Dedifferentiated amniotic fluid mesenchymal stem cell (primary cell): Measurements from ENCODE around the gene DNAJC8.

Experiments used
- DNase-seq: peaks from one replicate; pipeline ENCODE4 v3.0.0-alpha.2; 2016; ENCODE audit errors: extremely low spot score

DNAJC8 gene

DNA sequence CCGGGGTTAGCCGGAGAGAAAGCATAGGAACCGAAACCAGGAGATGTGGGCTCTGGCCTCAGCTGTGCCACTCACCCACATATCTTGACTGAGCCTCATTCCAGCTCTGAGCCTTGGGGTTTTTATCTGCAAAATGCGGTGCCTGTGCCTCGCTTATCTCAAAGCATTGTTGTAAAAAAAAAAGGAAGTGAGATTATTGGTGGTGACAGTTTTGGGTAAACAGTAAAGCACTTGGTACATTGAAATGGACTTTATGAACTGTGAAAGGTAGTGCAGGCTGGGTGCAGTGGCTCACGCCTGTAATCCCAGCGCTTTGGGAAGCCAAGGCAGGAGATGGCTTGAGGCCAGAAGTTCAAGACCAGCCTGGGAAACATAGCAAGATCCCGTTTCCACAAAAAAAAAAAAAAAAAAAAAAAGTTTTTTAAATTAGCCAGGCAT, 60.1 kb downstream of the DNAJC8 start:
- no peak for DNase-seq

DNA sequence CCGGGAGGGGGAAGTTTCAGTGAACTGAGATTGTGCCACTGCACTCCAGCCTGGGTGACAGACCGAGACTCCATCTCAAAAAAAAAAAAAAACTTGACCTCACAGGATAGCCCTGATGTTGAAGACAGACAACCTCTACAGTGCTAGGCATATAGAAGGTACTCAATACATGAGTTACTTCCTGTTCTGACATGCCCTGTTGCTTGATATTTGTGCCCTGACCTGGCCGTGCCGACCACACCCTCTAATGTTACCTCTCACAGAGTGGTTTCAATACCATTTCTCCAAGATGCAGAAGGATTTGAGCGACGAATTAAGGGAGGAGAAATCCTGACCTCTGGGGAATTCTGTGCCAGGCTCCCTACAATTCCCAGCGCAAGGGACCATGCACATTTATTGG, 61.6 kb downstream of the DNAJC8 start:
- no peak for DNase-seq

DNA sequence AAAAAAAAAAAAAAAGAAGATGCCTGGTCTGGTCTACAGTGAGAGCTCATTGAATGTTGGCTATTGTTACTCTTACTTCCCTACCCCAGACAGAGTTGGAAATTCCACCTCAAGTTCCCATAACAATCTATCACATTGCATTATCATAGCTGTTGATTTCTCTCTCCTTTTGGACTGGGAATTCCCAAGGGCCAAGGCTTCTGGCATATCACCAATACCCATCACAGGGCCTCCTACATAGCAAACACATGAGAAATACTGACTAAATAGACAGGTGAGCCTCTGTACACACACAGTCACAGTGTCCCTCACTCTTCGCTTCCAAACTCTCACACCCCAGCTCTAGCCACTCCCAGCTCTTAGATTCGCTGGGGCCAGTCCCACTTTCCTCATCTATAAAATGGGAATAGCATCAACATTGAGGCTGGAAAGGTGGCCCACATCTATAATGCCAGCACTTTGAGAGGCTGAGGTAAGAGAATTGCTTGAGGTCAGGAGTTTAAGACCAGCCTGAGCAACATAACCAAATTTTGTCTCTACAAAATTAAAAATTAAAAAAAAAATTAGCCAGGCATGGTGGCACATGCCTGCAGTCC, 62.7 kb downstream of the DNAJC8 start:
- DNase-seq = no peak

DNA sequence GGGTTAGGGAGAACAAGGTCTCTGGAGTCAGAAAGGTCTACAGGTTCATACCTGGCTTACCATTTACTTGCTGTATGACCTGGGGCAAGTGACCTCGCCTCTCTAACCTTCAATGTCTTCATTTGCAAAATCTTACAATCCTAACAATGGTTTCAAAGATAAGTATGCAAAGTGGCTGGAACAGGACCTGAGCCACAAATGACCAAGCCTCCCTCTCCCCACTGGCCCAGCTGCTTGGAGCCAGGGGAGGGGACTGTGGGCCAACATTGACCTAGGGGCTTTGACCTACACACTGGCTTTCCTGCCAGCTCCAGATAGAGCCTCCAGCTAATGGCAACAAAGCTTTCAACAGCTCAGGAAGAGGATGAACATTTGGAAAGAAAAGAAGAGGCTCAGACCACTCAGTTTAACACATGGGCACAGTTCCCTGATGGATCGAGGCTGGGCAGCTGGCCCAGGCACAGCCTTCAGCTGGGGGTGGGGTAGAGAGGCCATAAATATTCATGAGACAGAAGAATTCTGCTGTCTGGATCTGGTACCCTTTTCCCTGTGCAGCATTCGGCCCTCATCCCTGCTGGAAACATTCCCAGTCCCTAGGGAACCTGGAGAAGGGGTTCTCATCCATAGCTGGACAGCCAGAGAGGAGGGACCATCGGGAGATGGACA, 69.2 kb downstream of the DNAJC8 start:
- DNase-seq = no peak

DNA sequence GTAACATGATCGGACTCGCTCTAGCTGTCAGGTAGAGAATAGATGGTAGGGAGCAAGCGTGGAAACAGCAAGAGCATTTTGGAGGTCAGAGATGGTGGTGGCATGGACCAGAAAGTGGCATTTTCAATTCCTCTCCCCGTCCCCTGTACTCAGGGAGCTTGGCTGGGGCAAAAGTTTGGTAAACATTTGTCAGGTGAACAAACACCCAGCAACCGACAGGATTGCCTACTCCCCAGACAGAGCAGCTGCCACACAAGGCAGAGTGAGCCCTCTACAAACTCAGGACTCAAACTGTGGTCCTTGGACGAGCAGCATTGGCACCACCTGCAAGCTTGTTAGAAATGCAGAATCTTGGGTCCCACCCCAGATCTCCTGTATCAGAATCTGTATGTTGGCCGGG, 70.7 kb downstream of the DNAJC8 start:
- DNase-seq = no peak

DNA sequence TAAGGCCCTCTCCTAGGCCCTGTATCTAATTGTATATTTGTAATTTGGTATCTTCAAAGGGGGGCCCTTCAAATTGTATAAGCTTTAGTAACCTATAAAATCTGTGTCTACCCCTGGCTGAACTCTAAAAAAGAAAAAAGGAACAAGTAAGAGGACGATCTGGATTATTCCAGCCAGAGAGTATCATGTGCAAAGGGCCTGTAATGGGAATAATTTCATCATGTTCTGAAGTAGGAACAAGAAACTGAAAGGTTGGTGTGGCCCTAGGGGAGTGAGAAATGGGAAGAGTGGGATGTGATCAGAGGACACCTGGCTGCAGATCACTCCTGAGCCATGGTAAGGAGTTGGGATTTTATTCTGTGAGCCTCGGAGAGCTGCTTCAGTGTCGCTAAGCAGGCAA, 71.1 kb downstream of the DNAJC8 start:
- no peak for DNase-seq

DNA sequence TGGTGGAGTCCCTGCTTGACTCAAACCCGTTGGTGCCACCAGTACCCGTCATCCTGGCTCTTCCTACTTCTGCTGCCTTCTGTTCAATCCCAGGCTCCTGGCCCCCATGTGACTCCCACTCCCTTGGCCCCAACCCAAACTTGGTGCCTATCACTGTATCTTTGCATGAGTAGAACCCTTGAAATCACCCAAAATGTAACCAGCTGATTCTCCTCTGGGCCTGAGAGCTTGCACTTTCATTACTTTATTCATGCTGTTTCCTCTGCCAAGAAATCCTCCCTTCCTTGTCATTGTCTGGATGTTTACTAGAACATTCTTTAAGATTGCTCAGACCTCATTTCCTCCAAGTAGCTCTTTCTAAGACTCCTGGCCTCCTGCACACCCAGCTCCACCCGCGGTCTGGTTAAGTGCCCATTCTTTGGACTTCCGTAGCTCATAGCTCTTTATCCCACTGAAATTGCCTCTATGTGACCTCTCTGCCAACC, 72.0 kb downstream of the DNAJC8 start:
- peak; percentile 65 for DNase-seq

DNA sequence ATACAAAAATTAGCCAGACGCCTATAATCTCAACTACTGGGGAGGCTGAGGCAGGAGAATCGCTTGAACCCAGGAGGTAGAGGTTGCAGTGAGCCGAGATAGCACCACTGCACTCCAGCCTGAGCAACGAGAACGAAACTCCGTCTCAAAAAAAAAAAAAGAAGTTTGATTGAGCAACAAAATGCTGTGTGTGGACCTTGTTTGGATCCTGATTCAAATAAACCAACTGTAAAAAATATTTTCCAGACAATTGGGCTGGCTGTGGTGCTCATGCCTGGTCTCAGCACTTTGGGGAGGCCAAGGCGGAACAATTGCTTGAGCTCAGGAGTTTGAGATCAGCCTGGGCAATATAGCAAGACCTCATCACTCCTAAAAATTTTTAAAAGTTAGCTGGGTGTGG, 73.1 kb downstream of the DNAJC8 start:
- DNase-seq = no peak

DNA sequence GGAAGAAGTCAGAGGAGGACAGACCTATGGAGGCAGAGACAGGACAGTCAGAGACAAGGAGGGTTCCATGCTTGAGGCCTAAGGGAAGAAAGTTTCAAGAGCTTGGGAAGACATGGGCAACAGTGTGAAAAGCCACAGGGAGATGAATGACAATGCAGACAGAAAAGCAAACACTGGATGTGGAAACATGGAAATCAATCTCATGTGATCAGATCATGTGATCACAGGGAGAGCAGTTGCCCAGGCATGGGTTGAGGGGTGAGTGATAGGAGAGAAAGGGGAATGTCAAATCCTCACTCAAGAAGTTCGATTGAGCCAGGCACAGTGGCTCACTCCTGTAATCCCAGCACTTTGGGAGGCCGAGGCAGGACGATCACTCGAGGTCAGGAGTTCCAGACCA, 73.6 kb downstream of the DNAJC8 start:
- no peak for DNase-seq

DNA sequence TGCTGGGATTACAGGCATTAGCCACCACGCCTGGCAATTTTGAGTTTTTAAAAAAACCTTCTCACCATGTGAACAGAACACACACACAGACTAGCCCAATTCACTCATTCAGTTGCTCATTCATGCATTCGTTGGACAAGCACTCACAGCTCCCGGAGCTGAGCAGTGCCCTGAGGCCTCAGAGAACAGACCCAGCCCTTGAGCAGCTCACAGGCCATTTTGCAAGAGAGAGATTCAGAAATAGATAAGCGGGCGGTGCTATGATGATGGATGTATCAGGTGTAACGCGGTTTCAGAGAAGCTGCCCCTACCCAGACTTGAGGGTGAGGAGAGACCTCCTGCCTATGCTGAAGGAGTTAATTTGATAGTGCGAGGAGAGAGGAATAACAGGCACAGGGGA, 74.9 kb downstream of the DNAJC8 start:
- no peak for DNase-seq

DNA sequence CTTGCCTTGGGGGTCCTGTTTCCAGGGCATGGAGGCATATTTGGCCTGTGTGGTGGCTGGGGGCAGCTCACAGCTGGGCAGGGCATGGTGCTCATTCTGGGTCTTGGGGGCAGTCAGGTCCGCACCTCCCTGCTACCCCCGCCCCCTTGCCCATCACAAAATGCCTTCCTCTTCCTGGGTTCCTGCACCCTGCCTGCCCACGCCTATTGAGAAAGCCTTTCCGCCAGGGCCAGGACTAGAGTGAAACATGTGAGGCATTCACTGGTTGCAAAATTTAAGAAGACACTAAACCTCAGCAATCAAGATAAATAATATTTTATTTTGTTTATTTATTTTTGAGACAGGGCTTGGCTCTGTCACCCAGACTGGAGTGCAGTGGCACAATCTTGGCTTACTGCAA, 76.0 kb downstream of the DNAJC8 start:
- DNase-seq = no peak

DNA sequence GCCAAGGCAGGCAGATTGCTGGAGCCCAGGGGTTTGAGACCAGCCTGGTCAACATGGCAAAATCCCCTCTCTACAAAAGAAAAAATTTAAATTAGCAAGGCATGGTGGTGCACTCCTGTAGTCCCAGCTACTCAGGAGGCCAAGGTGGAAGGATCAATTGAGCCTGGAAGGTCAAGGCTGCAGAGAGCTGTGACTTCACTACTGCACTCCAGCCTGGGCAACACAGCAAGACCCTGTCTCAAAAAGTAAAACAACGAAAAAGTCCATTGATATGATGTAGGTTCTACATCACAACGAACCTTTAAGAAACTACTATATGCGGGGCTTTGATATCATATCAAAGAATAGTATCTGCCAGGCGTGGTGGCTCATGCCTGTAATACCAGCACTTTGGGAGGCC, 77.2 kb downstream of the DNAJC8 start:
- DNase-seq = no peak

DNA sequence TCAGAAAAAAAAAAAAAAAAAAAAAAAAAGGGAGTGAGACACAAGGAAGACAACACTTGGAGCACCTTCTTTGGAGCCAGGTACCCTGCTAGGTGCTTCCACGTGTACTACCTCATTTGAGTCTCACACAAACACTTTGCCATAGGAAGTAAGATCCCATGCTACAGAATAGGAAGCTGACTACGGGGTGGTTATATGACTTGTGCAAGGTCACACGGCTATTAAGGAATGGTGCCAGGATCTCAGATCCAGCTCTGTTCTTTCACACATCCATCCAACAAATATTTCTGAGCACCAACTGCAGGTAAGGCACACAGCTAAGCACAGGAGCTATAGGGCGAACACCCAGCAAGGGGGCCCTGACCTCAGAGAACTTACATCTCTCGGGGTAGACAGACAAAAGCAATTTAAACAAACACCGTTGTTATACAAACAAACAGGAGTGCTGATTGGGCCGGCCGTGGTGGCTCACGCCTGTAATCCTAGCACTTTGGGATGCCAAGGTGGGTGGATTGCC, 78.7 kb downstream of the DNAJC8 start:
- no peak for DNase-seq
